ENCODE results near the gene NARF. TPM values are rescaled to one million over a fixed set of nuclear protein-coding genes. Genes with fewer than 3 reads are reported as not detected.
A peak's percentile ranks its signal among the peaks of the same experiment; 100 is the strongest.
"Not testable (repeated sequence)": the region's sequence is repeated elsewhere in the genome, so short reads cannot be mapped to it uniquely, and the experiment has no call there.

NARF gene
- 34.3 and 35.8 TPM in 2 replicates for total RNA-seq (2014; rRNA removed; shearing (Covaris generic))
- 69.6 and 75.6 TPM in 2 replicates for polyA plus RNA-seq (2015; cell fraction: cytosol; rRNA removed)
- polyA plus RNA-seq (2015; cell fraction: nucleus; rRNA removed): 67.4 and 67.9 TPM in 2 replicates

DNA sequence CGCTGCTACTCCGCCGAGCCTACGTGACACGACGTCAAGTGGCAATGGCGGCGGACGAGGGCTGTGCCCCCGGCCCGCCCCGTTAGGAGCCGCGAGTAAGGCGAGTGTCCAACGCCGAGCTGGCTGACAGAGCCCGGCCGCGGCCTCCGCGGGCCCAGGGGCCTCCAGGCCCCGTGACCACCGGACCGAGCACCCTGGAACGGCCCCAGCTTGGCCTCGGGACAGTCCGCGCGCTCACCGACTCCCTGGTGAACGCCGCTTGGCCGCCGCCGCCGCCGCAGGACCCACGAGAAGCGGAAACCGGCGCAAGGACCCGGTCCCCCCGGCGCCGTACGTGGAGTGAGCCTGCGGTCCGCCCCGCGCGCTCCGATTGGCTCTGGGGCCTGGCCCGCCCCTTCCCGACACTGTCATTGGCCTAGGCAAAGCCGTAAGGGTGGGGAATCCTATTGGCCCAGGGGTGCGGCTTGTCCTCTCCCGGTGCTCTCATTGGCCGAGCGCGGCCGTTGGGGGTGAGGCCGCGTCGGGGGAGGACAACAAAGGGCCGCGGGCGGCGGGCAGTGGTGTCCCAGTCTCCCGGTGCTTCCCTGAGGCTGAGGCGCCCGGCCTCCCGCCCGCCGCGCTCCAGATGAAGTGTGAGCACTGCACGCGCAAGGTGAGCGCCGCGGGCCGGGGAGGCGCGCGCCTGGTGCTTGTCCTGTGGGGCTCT lies at the start of gene NARF:
TSS of gene NARF (plus strand) at position 563 of the 706 bp plus-strand sequence. CDS start at position 626, 63 bp downstream.
- peak; percentile 98 for DNase-seq (ENCODE audit: low read depth)

DNA sequence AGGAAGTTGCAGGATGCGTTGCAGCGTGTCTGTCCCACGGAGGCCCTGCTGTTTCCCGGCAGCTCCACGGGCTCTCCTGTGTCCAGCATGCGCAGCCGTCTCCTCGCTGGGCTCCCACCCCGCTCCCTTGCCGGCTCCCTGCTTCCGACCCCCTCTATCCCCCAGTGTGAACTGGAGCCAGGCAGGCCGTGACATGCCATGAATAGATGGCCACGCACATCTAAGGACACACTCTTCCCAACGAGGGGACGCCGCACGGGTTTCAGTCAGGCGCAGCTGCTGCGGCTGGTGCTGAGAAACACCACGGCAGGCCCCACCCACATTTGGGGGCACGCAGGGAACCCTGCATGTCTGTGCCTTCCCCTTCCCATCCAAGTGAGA lies 49.6 kb upstream of the NARF start:
- DNase-seq (ENCODE audit: low read depth): no peak

DNA sequence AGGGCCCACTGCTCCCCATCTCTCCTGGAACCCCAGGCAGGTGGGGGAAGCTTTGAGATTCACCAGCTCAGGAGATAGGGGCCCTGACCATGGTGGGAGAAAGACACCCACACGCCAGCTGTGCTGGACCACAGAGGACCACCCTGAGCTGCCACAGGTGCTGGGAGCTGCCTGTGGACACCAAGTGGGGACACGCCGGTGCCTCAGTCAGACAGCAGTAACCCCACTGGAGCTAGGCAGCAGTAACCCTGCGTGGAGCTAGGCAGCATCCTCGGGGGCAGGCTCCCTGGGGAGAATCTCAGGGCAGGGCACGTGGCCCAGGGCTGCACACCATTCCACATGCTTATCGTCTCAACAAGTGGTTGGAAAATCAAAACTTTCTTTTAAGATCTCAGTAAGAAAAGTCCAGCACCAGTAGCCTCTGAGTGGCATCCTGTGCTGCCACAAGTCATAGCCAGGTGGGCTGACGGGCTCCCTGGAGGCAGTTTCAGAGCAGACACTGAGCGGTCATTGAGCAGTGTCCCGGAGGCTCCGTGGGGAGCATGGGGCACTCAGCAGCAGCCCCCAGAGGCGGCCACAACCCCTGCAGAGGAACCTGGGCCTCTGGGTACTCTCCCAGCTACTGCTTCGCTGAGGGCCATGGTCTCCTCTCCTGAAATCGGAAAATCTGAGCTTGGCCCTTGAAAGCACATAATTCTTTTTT lies 48.4 kb upstream of the NARF start:
- no peak for DNase-seq (ENCODE audit: low read depth)

DNA sequence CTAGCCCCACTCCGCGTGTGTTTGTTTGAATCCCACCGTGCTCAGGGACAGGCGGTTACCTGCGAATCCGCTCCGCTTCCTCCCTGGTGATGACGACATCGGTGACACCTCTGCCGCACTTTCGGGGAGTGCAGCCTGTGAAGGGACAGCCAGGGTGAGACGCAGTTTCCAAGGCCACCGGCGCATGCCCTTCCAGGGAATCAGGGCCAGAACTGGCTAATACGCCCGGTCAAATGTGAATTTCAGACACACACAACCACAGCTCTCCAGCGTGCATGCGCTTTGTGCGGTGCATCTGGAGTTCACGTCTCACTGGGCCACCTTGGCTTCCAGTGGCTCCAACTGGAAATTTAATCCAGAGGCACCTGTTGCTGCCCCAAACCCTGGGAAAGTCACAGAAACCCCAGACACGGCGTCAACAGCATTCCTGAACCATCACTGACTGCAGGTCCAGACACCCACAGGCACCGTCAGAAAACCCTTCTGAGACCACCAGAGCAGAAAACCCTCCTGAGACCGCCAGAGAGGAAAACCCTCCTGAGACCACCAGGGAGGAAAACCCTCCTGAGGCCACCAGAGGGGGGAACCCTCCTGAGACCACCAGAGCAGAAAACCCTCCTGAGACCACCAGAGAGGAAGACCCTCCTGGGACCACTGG lies 47.0 kb upstream of the NARF start:
- no peak for DNase-seq (ENCODE audit: low read depth)

DNA sequence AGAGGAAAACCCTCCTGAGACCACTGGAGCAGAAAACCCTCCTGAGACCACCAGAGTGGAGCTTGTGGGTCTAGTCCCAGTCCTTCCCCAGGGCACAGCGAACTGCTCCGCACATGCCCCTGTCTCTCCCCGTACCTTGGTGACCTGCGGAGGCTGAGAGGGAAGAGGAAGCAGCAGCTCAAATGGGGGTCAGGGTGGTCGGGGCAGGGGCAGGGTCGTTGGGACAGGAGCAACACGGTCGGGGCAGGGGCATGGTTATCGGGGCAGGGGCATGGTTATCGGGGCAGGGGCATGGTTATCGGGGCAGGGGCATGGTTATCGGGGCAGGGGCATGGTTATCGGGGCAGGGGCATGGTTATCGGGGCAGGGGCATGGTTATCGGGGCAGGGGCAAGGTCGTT lies 46.5 kb upstream of the NARF start:
- DNase-seq (ENCODE audit: low read depth): not testable (repeated sequence)

DNA sequence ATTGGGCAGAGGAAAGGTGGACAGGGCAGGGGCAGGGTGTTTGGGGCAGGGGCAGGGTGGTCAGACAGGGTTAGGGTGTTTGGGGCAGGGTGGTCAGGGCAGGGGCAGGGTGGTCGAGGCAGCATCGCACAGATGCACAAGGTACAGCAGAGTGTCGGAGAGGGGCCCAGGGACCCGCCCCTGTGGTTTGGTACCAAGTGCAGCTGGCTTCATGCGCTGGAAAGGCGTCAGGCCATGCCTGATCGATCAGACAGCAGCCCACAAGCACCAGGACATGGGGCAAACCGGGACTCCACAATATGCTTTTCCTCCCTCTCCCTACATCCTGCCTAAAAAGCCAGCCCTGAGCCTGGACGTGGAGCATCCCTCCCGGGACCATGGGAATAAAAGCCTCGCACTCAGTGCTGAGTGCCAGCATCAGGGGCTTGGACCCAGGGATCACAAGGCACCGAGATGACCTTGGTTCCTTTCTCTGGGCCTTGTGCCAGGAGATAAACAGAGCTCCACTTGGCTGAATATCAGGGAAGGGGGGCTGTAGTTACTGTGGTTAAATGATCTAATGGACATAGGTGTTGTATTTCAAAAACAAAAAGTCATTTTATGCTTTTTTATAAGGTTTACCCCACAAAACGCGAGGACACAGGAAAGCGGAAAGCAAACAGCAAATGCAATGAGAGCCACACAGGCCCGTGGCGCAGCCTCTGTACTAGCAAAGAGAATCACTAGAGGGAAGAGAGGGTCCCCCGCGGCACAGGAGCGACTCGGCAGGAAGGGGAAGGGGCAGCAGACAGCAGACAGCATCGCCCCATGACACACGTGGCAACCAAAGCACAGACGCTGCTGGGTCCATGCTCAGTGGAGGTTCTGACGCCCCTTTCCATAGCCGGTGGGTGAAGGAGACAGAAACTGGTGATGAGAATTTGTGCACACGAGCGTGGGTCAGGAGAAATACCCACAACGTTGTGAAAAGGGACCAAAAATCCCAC lies 45.7 kb upstream of the NARF start:
- DNase-seq (ENCODE audit: low read depth): no peak

DNA sequence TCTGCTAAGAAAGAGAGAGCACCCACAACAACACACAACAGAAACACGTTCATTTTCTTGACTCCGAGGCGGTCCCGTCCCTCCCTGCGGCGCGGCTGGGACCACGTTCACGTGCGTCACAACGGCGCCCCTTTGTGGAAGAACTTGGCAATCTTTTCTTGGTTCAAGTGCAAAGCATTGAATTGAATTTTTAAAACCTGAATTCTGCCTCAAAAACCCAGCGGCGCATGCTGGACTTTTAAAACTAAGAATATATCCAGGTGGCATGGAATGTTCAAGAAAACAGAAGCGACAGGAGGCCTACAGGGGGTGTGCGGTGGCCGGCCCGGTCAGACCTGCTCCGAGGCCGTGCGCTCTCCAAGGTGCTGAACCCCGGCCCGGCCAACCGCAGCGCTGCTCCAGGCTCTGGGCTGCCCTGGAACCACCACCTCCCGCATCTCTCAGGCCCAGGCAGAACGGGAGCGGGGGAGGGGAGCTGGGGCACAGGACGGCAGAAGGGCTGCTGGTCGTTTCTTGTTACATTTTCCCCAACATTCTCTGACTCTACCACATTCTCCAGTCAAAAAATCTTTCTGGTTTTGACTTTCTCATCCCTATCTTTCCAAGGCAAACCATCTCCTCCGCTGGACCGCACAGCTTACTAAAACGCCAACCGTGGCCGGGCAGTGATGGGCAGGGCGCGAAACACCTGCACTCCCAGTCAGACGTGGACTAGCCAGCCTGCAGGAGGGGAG lies 43.8 kb upstream of the NARF start:
- peak; percentile 35 for DNase-seq (ENCODE audit: low read depth)

DNA sequence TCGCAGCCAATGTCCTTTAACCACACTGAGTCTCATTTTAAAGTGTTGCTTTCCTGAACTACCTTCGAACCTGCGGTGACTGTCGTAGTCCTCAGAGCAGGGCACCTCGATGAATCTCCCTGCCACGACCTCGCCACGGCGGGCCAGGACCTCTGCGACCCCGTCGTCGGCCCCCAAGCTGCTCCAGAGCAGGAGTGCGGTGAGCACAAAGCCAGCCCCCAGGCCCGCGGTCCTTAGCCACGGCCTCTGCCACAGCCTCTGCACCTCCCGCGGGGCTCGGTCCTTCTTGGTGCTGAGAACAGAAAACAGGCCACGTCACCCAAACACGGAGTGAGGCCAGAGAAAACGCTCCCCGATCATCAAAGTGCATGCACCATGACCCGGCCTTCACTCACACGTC lies 43.2 kb upstream of the NARF start:
- no peak for DNase-seq (ENCODE audit: low read depth)

DNA sequence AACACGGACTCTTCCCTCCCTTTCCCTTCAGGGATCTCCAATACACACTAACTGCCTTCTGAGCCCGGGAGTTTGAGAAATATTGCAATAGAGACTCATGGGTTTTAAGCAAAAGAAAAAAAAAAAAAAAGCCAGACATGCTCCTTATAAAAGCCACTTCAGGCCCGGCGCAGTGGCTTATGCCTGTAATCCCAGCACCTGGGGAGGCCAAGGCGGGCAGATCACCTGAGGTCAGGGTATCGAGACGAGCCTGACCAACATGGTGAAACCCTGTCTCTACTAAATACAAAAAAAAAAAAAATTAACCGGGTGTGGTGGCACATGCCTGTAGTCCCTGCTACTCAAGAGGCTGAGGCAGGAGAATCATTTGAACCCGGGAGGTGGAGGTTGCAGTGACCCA lies 42.8 kb upstream of the NARF start:
- DNase-seq (ENCODE audit: low read depth): no peak

DNA sequence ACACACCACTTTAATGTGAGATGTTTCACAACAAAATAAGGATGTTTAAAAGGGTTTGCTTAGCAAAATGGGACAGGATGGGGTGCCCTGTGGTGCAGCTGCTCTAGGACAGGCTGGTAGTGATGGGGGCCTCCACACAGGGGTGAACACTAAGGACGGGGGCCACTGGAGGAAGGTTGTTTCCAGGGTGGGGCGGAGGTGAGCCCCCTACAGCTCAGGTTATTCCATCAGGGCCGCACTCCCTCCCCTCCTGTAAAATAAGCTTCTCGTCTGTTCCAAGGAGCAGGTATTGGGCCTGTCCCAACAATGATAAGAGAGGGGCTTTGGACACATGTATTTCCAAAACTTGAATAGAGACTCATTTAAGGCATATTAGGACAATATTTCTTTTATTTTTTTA lies 42.3 kb upstream of the NARF start:
- no peak for DNase-seq (ENCODE audit: low read depth)

DNA sequence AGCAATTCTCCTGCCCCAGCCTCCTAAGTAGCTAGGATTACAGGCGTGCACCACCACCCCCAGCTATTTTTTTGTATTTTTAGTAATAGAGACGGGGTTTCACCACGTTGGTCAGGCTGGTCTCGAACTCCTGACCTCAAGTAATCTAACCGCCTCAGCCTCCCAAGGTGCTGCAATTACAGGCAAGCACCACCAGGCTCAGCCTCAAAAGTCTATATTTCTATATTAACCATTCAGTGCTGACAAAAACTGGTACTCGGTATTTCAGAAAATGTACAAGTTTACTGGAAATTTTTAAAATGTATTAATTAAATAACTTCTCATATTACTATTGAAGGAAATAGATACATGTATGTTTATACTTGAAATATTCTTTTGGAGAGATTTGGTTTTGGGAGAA lies 41.8 kb upstream of the NARF start:
- DNase-seq (ENCODE audit: low read depth): no peak

DNA sequence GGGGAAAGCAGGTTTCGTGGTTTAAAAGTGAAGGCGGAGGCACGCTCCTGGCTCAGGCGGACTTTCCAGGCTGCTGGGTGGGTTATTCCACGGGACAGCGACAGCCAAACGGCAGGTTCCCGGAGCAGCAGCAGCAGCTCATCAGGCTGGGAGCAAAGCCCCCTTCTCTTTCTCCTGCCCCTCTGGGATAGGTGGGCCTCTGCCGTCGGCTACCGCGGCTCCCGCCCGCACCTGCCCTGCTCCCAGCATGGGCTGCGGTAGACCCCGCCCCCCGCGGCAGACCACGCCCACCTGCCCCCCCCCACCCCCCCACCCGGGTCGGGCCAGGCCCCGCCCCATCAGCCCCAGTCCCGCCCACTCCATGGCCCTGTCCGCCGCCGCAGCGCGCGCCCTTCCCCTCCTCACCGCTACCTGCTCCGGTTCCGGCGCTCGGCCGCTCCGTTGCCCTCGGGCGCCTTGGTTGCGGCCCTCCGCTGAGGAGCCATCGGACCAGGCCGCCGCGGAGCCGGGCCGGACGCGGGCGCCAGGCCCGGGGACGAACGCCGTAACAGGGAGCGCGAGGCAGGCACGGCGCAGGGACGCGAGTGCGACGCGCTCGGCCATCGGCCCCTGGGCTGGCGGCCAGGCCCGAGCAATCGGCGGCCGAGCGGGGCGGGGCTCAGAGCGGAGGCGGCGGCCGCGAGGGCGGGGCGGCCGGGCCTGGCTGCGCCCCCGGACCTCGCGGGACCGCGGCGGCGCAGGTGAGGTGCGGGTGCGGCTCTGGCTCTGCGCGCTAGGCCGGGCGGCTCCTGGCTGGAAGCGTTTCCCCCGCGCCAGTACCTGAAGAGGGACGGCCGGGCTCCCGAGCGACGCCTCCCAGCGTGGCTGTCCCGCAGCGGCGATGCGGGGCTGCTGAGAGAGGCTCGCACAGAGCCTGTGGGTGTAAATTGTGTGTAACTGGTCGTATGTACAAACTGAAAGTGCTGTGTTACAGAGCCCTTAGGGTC lies 40.2 kb upstream of the NARF start, which contains the start of the genes HEXD and OGFOD3:
TSS of gene HEXD (plus strand) at position 347 of the 986 bp plus-strand sequence. CDS start 1,453 bp downstream, outside the sequence.
TSS of gene OGFOD3 (minus strand) at position 586 of the 986 bp plus-strand sequence. CDS start at position 485, 101 bp downstream.
- peak; percentile 71 for DNase-seq (ENCODE audit: low read depth)

DNA sequence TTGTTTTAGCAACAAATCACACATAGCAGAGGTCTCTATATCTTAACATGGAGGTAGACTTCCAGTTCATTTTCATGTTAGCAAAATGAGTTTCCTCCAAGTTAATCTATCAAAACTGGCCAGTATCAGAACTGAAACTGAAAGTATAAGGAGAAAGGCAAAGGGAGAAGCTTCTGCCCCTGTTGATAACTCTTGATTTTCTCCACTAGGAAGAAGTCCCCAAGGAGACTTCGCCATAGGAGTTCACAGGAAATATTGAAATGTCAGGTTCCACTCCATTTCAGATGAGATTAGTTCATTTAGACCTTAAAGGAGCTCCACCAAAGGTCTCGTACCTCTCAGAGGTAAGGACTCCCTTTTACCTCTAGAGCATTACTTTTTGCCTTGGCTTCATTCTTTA lies 39.0 kb upstream of the NARF start:
- no peak for DNase-seq (ENCODE audit: low read depth)

DNA sequence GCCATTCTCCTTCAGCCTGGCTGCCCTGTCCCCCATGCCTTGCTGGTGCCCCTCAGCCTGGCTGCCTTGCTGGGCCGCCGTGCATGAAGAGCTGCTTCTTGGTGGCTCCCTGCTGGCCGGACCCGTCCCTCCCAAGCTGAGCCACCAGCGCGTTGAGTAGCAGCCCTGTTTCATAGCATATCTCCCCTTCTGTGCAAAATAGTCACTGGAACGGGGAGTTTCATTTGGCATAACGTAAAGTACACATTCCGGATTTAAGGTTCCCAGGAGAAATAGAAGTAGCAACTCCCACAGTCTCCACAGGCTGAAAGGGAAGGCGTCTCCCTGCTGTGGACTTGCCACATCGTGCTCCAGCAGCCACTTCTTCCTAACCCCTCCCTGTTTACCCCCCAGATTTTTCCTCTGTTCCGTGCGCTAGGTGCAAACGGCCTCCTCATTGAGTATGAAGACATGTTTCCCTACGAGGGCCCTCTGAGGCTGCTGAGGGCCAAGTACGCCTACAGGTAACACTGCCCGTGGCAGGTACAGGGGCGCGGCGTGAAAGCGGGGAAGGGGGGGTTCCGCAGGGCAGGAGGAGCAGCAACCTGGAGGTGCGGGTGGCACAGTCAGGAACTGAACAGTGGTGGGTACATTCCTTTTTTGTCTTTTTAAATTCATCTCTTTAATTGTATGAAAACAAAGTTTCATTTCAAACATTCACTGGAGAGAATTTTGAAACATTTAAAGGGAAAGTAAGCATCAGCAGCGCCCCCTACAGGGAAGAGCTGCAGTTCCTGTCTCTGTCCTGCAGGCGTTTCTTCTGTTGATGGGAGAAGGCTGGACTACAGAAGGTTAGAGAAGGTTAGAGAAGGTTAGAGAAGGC lies 34.3 kb upstream of the NARF start:
- peak; percentile 24 for DNase-seq (ENCODE audit: low read depth)

DNA sequence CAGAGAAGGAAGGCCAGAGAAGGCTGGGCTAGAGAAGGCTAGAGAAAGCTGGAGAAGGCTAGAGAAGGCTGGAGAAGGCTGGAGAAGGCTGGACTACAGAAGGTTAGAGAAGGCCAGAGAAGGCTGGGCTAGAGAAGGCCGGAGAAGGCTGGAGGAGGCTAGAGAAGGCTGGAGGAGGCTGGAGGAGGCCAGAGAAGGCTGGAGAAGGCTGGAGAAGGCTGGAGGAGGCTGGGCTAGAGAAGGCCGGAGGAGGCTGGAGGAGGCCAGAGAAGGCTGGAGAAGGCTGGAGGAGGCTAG lies 33.7 kb upstream of the NARF start:
- DNase-seq (ENCODE audit: low read depth): no peak

DNA sequence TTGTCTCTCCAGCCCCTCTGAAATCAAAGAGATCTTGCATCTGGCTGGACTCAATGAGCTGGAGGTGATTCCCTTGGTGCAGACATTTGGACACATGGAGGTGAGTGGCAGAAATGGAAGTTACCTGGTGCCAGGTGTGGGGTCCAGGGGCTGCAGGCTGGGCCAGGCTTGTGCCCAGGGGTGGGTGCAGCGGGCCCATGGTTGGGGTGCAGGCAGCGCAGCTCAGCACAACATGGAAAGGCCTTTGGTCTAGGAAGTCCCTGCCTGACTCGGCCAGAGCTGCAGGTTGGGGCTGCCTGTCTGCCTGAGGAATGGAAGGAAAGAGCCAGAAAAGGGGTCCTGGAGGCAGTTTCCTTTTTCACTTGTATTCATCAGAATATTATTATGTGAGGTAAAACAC lies 30.0 kb upstream of the NARF start:
- DNase-seq (ENCODE audit: low read depth): no peak

DNA sequence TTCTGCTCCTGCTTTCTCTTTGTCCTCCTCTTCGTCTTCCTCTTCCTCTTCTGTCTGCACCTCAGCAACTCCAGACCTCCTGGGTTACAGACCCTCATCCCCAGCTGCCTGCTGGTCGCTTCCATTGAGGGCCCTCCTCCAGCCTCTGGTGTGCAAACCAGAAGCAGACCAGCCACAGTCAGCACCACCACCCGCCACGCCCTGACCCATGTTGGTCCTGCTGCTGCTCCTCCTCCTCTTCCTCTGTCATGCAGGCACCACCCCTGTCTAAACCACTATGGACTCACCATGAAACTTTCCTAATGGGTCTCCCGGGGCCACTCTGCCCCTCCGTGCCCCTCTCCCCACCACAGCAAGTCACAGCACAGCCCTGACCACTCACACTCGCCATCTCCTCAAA lies 28.7 kb upstream of the NARF start:
- DNase-seq (ENCODE audit: low read depth): no peak

DNA sequence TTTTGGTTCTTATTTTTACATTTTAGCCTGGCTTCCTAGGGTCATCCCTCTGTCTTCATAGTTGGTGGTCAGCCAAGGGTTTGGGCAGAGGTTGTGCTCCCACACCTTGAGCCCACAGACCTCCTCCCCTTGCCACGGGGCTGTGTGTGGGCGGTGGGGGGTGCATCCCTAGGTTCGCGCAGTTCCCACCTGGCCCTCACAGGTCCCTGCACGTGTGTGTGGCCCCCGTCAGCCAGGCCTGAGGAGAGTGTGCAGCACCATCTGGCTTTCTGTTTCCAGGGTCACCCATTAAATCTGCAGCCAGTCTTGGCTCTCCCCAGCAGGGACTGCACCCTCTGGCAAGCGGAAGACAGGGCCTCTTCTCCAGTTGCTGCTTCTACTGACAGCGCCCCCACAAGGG lies 26.5 kb upstream of the NARF start:
- DNase-seq (ENCODE audit: low read depth): no peak
